Skeletal muscle tissue (tissue), 4 donors: ENCODE measurements around the gene LEF1. TPM values are rescaled to one million over a fixed set of nuclear protein-coding genes. Genes with fewer than 3 reads are reported as not detected.

Experiments
- H3K27ac ChIP-seq: one replicate; pipeline ENCODE4 v1.7.0; 2013; ENCODE audit warnings: mild to moderate bottlenecking, low read depth, low read length, inconsistent platforms
- H3K27me3 ChIP-seq, 3 donors: one replicate each; pipeline ENCODE4 v1.7.0; 2013; ENCODE audit warnings: low read length in 3 of 3; ENCODE audit not compliant: control insufficient read depth in 3 of 3, insufficient read depth in 3 of 3
- H3K36me3 ChIP-seq, 3 donors: one replicate each; pipeline ENCODE4 v1.7.0; 2013; ENCODE audit warnings: low read length in 3 of 3; ENCODE audit not compliant: control insufficient read depth in 3 of 3, insufficient read depth in 3 of 3
- H3K4me1 ChIP-seq, 3 donors: one replicate each; pipeline ENCODE4 v1.7.0; 2013; ENCODE audit warnings: low read length in 3 of 3, mild to moderate bottlenecking in 3 of 3; ENCODE audit not compliant: control insufficient read depth in 3 of 3, insufficient read depth in 3 of 3
- H3K4me3 ChIP-seq, 3 donors: one replicate each; pipeline ENCODE4 v1.7.0; 2013; ENCODE audit warnings: low read length in 3 of 3
- H3K9ac ChIP-seq, 3 donors: one replicate each; pipeline ENCODE4 v1.7.0; 2013; ENCODE audit warnings: low read length in 3 of 3, mild to moderate bottlenecking in 3 of 3, moderate library complexity in 2 of 3, low read depth in 1 of 3
- H3K9me3 ChIP-seq, 3 donors: one replicate each; pipeline ENCODE4 v1.7.0; 2013; ENCODE audit warnings: low read length in 3 of 3; ENCODE audit not compliant: control insufficient read depth in 3 of 3
- total RNA-seq: library from RNA; depleted of rRNA; stranded (reverse); fragments of >200 nt; gene quantifications from one replicate; pipeline ENCODE4 v1.2.3, GENCODE V29; 2014
- donor health status: Osteomylitis.

LEF1 gene
- total RNA-seq, 1 donor from 2014 or later, result 4.7 TPM

GRCh38 chr4:108168160-108168670, 517 bp downstream of the LEF1 start:
- H3K36me3 ChIP-seq, result no peaks in the 10 kb centered on the region
- H3K27ac ChIP-seq, result no peak overlapping the region
- H3K4me3 ChIP-seq, result peak overlapping the region; percentile 56 to 72 (median 72)
- peaks cover 77 to 84% (median 80%) of the 10 kb centered on the region in 3 donors for H3K27me3 ChIP-seq
- peaks cover 25 to 42% (median 30%) of the 10 kb centered on the region in 3 donors for H3K4me1 ChIP-seq
- no peaks in the 10 kb centered on the region for H3K9me3 ChIP-seq
- peak overlapping the region in 1 of 3 donors; percentile 41 for H3K9ac ChIP-seq

GRCh38 chr4:108166441-108167315, 2.1 kb downstream of the LEF1 start:
- Histone ChIP-seq H3K36me3 (no peaks in the 10 kb centered on the region), H3K4me3 (peak overlapping the region; percentile 56 to 68 (median 67)), H3K27ac (no peak overlapping the region), H3K27me3 (peaks cover 71 to 81% (median 76%) of the 10 kb centered on the region in 3 donors), H3K9me3 (no peaks in the 10 kb centered on the region), H3K4me1 (peaks cover 25 to 30% (median 26%) of the 10 kb centered on the region in 3 donors), H3K9ac (no peak overlapping the region)

GRCh38 chr4:108166038-108166437, 2.7 kb downstream of the LEF1 start:
- no peak overlapping the region for H3K9ac ChIP-seq
- H3K36me3 ChIP-seq, result no peaks in the 10 kb centered on the region
- no peak overlapping the region for H3K27ac ChIP-seq
- H3K9me3 ChIP-seq, result no peaks in the 10 kb centered on the region
- no peak overlapping the region for H3K4me3 ChIP-seq
- peaks cover 64 to 74% (median 69%) of the 10 kb centered on the region in 3 donors for H3K27me3 ChIP-seq
- H3K4me1 ChIP-seq, result peaks cover 25 to 29% (median 26%) of the 10 kb centered on the region in 3 donors

GRCh38 chr4:108165586-108165985, 3.1 kb downstream of the LEF1 start:
- Histone ChIP-seq H3K9ac (no peak overlapping the region), H3K4me1 (peaks cover 25 to 29% (median 26%) of the 10 kb centered on the region in 3 donors), H3K4me3 (no peak overlapping the region), H3K27me3 (peaks cover 64 to 73% (median 65%) of the 10 kb centered on the region in 3 donors), H3K36me3 (no peaks in the 10 kb centered on the region), H3K27ac (no peak overlapping the region), H3K9me3 (no peaks in the 10 kb centered on the region)

GRCh38 chr4:108163351-108163750, 5.4 kb downstream of the LEF1 start:
- Histone ChIP-seq H3K9me3 (no peaks in the 10 kb centered on the region), H3K36me3 (no peaks in the 10 kb centered on the region), H3K4me1 (peaks cover 16 to 19% (median 17%) of the 10 kb centered on the region in 3 donors), H3K27me3 (peaks cover 51 to 56% (median 54%) of the 10 kb centered on the region in 3 donors), H3K27ac (no peak overlapping the region), H3K4me3 (no peak overlapping the region), H3K9ac (no peak overlapping the region)

GRCh38 chr4:108160741-108161352, 7.9 kb downstream of the LEF1 start:
- H3K4me3 ChIP-seq, result no peak overlapping the region
- no peaks in the 10 kb centered on the region for H3K36me3 ChIP-seq
- no peaks in the 10 kb centered on the region for H3K9me3 ChIP-seq
- no peaks in the 10 kb centered on the region for H3K4me1 ChIP-seq
- H3K9ac ChIP-seq, result no peak overlapping the region
- no peak overlapping the region for H3K27ac ChIP-seq
- peaks cover 37 to 39% (median 38%) of the 10 kb centered on the region in 3 donors for H3K27me3 ChIP-seq

GRCh38 chr4:108159845-108160244, 8.9 kb downstream of the LEF1 start:
- no peaks in the 10 kb centered on the region for H3K4me1 ChIP-seq
- no peaks in the 10 kb centered on the region for H3K9me3 ChIP-seq
- peaks cover 27 to 29% (median 28%) of the 10 kb centered on the region in 3 donors for H3K27me3 ChIP-seq
- H3K4me3 ChIP-seq, result no peak overlapping the region
- H3K27ac ChIP-seq, result no peak overlapping the region
- H3K9ac ChIP-seq, result no peak overlapping the region
- H3K36me3 ChIP-seq, result no peaks in the 10 kb centered on the region

- H3K27me3 ChIP-seq, result peaks cover 19 to 26% (median 21%) of the 10 kb centered on the region in 3 donors
- H3K4me3 ChIP-seq, result no peak overlapping the region
- H3K4me1 ChIP-seq, result no peaks in the 10 kb centered on the region
- no peak overlapping the region for H3K27ac ChIP-seq
- no peak overlapping the region for H3K9ac ChIP-seq
- H3K36me3 ChIP-seq, result no peaks in the 10 kb centered on the region
- H3K9me3 ChIP-seq, result no peaks in the 10 kb centered on the region
Measured at GRCh38 chr4:108157655-108158054, 11.1 kb downstream of the LEF1 start.

GRCh38 chr4:108156391-108156790, 12.3 kb downstream of the LEF1 start:
- Histone ChIP-seq H3K27me3 (peaks cover 13 to 21% (median 15%) of the 10 kb centered on the region in 3 donors), H3K9me3 (no peaks in the 10 kb centered on the region), H3K27ac (no peak overlapping the region), H3K9ac (no peak overlapping the region), H3K4me1 (no peaks in the 10 kb centered on the region), H3K4me3 (no peak overlapping the region), H3K36me3 (no peaks in the 10 kb centered on the region)

- Histone ChIP-seq H3K9me3 (no peaks in the 10 kb centered on the region), H3K27me3 (peaks cover 10 to 15% (median 15%) of the 10 kb centered on the region in 3 donors), H3K27ac (no peak overlapping the region), H3K4me3 (no peak overlapping the region), H3K36me3 (no peaks in the 10 kb centered on the region), H3K9ac (no peak overlapping the region), H3K4me1 (no peaks in the 10 kb centered on the region)
Measured at GRCh38 chr4:108155373-108155772, 13.4 kb downstream of the LEF1 start.
